ENCODE results near the gene MYO5A. TPM values are rescaled to one million over a fixed set of nuclear protein-coding genes. Genes with fewer than 3 reads are reported as not detected.

Gene MYO5A
- total RNA-seq, 1 experiment from 2014 or later: 61.1 TPM

- H3K36me3 ChIP-seq (ENCODE audit: control insufficient read depth, insufficient read depth, low read length): no peaks in the 10 kb centered on the region
- 0 out of 2 replicates have a peak, but pooled peaks cover 7% of the 10 kb centered on the region for H3K4me1 ChIP-seq (ENCODE audit: control insufficient read depth, insufficient read depth, low read length)
- intact Hi-C loops (cut with micrococcal nuclease; ENCODE audit: unreplicated experiment): loop anchor here (10.0 kb wide), 1 partner anchor 183 kb away; no protein-coding TSS in a partner anchor
- TF ChIP-seq POLR2AphosphoS5 (IDR thresholded peaks at IDR 0.05; ENCODE audit: low read depth, low read length) (no peak), SIN3A (IDR thresholded peaks at IDR 0.05; ENCODE audit: borderline replicate concordance, insufficient read depth, low read depth, low read length) (no peak), TCF7L2 (IDR thresholded peaks at IDR 0.05; ENCODE audit: low read depth, low read length) (no peak), CTCF (IDR thresholded peaks at IDR 0.05) (no peak), REST (IDR thresholded peaks at IDR 0.05; ENCODE audit: insufficient read depth in 1 of 2, low read depth in 2 of 2, low read length in 1 of 2) (no peak)
- H3K27me3 ChIP-seq (ENCODE audit: control insufficient read depth, insufficient read depth, low read length): no peaks in the 10 kb centered on the region
- CTCF ChIA-PET: no interaction called here
- H3K9me3 ChIP-seq (ENCODE audit: control insufficient read depth, insufficient read depth, low read depth, low read length): no peaks in the 10 kb centered on the region
- H3K27ac ChIP-seq (ENCODE audit: low read length): no peak overlapping the region
- no TSS peak for BruUV-seq (replicated peaks)
- DNase-seq (ENCODE audit: low read depth, low spot score): no peak
- POLR2A ChIA-PET: no interaction called here
- no peak overlapping the region for H3K4me3 ChIP-seq (ENCODE audit: low read depth in 2 of 2, low read length in 2 of 2)
- in situ Hi-C loops (cut with HindIII; ENCODE audit: low pct_unique_long_range_greater_than_20kb, low sequenced_read_pairs): no loop called here
- no peak for ATAC-seq
Observed at GRCh38 chr15:52437646-52438045, 91.0 kb downstream of the MYO5A start.

- intact Hi-C loops (cut with micrococcal nuclease; ENCODE audit: unreplicated experiment): loop anchor here (10.0 kb wide), 1 partner anchor 182 kb away; no protein-coding TSS in a partner anchor
- Histone ChIP-seq H3K27me3 (ENCODE audit: control insufficient read depth, insufficient read depth, low read length) (no peaks in the 10 kb centered on the region), H3K36me3 (ENCODE audit: control insufficient read depth, insufficient read depth, low read length) (no peaks in the 10 kb centered on the region), H3K9me3 (ENCODE audit: control insufficient read depth, insufficient read depth, low read depth, low read length) (no peaks in the 10 kb centered on the region), H3K4me1 (ENCODE audit: control insufficient read depth, insufficient read depth, low read length) (0 out of 2 replicates have a peak, but pooled peaks cover 7% of the 10 kb centered on the region), H3K27ac (ENCODE audit: low read length) (no peak overlapping the region), H3K4me3 (ENCODE audit: low read depth in 2 of 2, low read length in 2 of 2) (no peak overlapping the region)
- DNase-seq (ENCODE audit: low read depth, low spot score) (no peak), ATAC-seq (no peak)
- no TSS peak for BruUV-seq (replicated peaks)
- ChIA-PET CTCF (interaction anchor here (0.6 kb wide), 1 partner anchor 65 kb away, joined by 3 read pairs; no protein-coding TSS in a partner anchor), POLR2A (no interaction called here)
- TF ChIP-seq REST (IDR thresholded peaks at IDR 0.05; ENCODE audit: insufficient read depth in 1 of 2, low read depth in 2 of 2, low read length in 1 of 2) (no peak), CTCF (IDR thresholded peaks at IDR 0.05) (no peak)
- in situ Hi-C loops (cut with HindIII; ENCODE audit: low pct_unique_long_range_greater_than_20kb, low sequenced_read_pairs): no loop called here
Observed at GRCh38 chr15:52436981-52437380, 91.7 kb downstream of the MYO5A start.
